Measurements from ENCODE around the gene LRRC26. TPM values are rescaled to one million over a fixed set of nuclear protein-coding genes. Genes with fewer than 3 reads are reported as not detected.

Gene LRRC26
- total and polyA plus RNA-seq, 2 of the 13 experiments (the other 11 are each of a cell fraction or from before 2014, with no cell fraction given), result not detected

- TF ChIP-seq ZNF12 (CRISPR knock-in tag; IDR thresholded peaks at IDR 0.05) (0 out of 2 replicates have a peak, but pooled peaks have one; percentile 31), ZNF382 (CRISPR knock-in tag; IDR thresholded peaks at IDR 0.05; ENCODE audit: borderline replicate concordance) (no peak), JUND (CRISPR knock-in tag; IDR thresholded peaks at IDR 0.05) (no peak), IRF2 (CRISPR knock-in tag; IDR thresholded peaks at IDR 0.05) (peak; percentile 77; the same call in 1 of the 2 replicates), ZNF883 (CRISPR knock-in tag; IDR thresholded peaks at IDR 0.05; ENCODE audit: not compliant biosample characterization) (no peak), SRY (CRISPR knock-in tag; IDR thresholded peaks at IDR 0.05) (no peak; the same call in 1 of the 2 replicates), ARNT (IDR thresholded peaks at IDR 0.05) (no peak), ZMYM4 (CRISPR knock-in tag; IDR thresholded peaks at IDR 0.05) (0 out of 2 replicates have a peak, but pooled peaks have one; percentile 17), RNF2 (conservative IDR thresholded peaks at IDR 0.05; ENCODE audit: low read depth) (no peak), ZNF451 (CRISPR knock-in tag; IDR thresholded peaks at IDR 0.05) (no peak), ZSCAN30 (CRISPR knock-in tag; IDR thresholded peaks at IDR 0.05) (no peak), NONO (IDR thresholded peaks at IDR 0.05) (no peak), NONO (CRISPR knock-in tag; conservative IDR thresholded peaks at IDR 0.05) (peak; percentile 85), HOXA5 (CRISPR knock-in tag; IDR thresholded peaks at IDR 0.05) (peak; percentile 73; the same call in 1 of the 2 replicates), KDM3A (CRISPR knock-in tag; IDR thresholded peaks at IDR 0.05; ENCODE audit: low read depth) (peak; percentile 64; the same call in 1 of the 2 replicates), SMAD3 (CRISPR knock-in tag; IDR thresholded peaks at IDR 0.05) (0 out of 2 replicates have a peak, but pooled peaks have one; percentile 72), ZNF512 (CRISPR knock-in tag; IDR thresholded peaks at IDR 0.05) (no peak), KLF16 (CRISPR knock-in tag; IDR thresholded peaks at IDR 0.05) (peak in 1 of 2 experiments; percentile 81; a peak in 2 of 4 replicates), GTF3A (CRISPR knock-in tag; conservative IDR thresholded peaks at IDR 0.05) (no peak), SPEN (CRISPR knock-in tag; IDR thresholded peaks at IDR 0.05; ENCODE audit: low read depth) (peak; percentile 94), MED1 (CRISPR knock-in tag; IDR thresholded peaks at IDR 0.05) (peak; percentile 42; the same call in 1 of the 2 replicates), ZMYM3 (CRISPR knock-in tag; IDR thresholded peaks at IDR 0.05) (no peak), SMYD3 (CRISPR knock-in tag; IDR thresholded peaks at IDR 0.05) (0 out of 2 replicates have a peak, but pooled peaks have one; percentile 47), SMAD1 (CRISPR knock-in tag; IDR thresholded peaks at IDR 0.05; ENCODE audit: borderline replicate concordance, low read depth) (no peak), ISL2 (CRISPR knock-in tag; IDR thresholded peaks at IDR 0.05) (peak; percentile 53), BRD4 (CRISPR knock-in tag; IDR thresholded peaks at IDR 0.05) (peak; percentile 67; the same call in 1 of the 2 replicates), ZNF710 (CRISPR knock-in tag; IDR thresholded peaks at IDR 0.05; ENCODE audit: borderline replicate concordance) (peak; percentile 59), ZNF207 (IDR thresholded peaks at IDR 0.05; ENCODE audit: borderline replicate concordance) (no peak), ZNF253 (CRISPR knock-in tag; IDR thresholded peaks at IDR 0.05; ENCODE audit: borderline replicate concordance) (no peak)
These were observed 35.5 kb upstream of the LRRC26 start, which contains the start of the genes NDOR1 and TMEM203 (continued) for GRCh38 chr9:137205126-137206069.

All from HepG2 (cell line).